Cardiac muscle cell (in vitro differentiated cells and primary cell): Measurements from ENCODE around the gene LRRC71. TPM values are rescaled to one million over a fixed set of nuclear protein-coding genes. Genes with fewer than 3 reads are reported as not detected.

Source experiments
- polyA plus RNA-seq: library from polyadenylated mRNA; unstranded; fragments of >200 nt; fragmentation: Nextera tagmentation; extraction: Ambion mirVana; gene quantifications from 2 replicates; pipeline ENCODE4 v1.2.1, GENCODE V29; 2016
- total RNA-seq: library from RNA; depleted of rRNA; stranded (reverse); fragments of >200 nt; gene quantifications from 2 replicates; pipeline ENCODE4 v1.2.3, GENCODE V29; 2016

Gene LRRC71
- total and polyA plus RNA-seq, 2 experiments from 2014 or later = 0.24 to 0.45 TPM

Other genes with a start within 250 kb of the LRRC71 start
- 302 and 391 TPM in 2 replicates for gene NES, start 243.2 kb upstream of the LRRC71 start, total RNA-seq
- 86.5 and 89.3 TPM in 2 replicates for gene NES, start 243.2 kb upstream of the LRRC71 start, polyA plus RNA-seq
- 556 and 900 TPM in 2 replicates for gene CRABP2, start 215.0 kb upstream of the LRRC71 start, total RNA-seq
- 824 and 1,249 TPM in 2 replicates for gene CRABP2, start 215.0 kb upstream of the LRRC71 start, polyA plus RNA-seq
- 22.8 and 25.4 TPM in 2 replicates for gene METTL25B, start 192.2 kb upstream of the LRRC71 start, total RNA-seq
- 19.5 and 20.9 TPM in 2 replicates for gene METTL25B, start 192.2 kb upstream of the LRRC71 start, polyA plus RNA-seq
- 22.6 and 27.3 TPM in 2 replicates for gene ISG20L2, start 191.9 kb upstream of the LRRC71 start, total RNA-seq
- 25.1 and 31.3 TPM in 2 replicates for gene ISG20L2, start 191.9 kb upstream of the LRRC71 start, polyA plus RNA-seq
- gene MRPL24, start 179.5 kb upstream of the LRRC71 start, total RNA-seq = 34.9 and 54.1 TPM in 2 replicates
- gene MRPL24, start 179.5 kb upstream of the LRRC71 start, polyA plus RNA-seq = 70.7 and 77.7 TPM in 2 replicates
- 207 and 480 TPM in 2 replicates for gene HDGF, start 169.0 kb upstream of the LRRC71 start, total RNA-seq
- gene HDGF, start 169.0 kb upstream of the LRRC71 start, polyA plus RNA-seq = 176 and 238 TPM in 2 replicates
- gene PRCC, start 153.1 kb upstream of the LRRC71 start, total RNA-seq = 117 and 126 TPM in 2 replicates
- gene PRCC, start 153.1 kb upstream of the LRRC71 start, polyA plus RNA-seq = 118 and 150 TPM in 2 replicates
- gene SH2D2A, start 103.8 kb upstream of the LRRC71 start, total RNA-seq = 2.7 and 3.8 TPM in 2 replicates
- gene SH2D2A, start 103.8 kb upstream of the LRRC71 start, polyA plus RNA-seq = 1.1 and 5.2 TPM in 2 replicates
- 0.18 and 0.21 TPM in 2 replicates for gene INSRR, start 61.5 kb upstream of the LRRC71 start, total RNA-seq
- 0.11 and 0.30 TPM in 2 replicates for gene INSRR, start 61.5 kb upstream of the LRRC71 start, polyA plus RNA-seq
- gene NTRK1, start 59.8 kb upstream of the LRRC71 start, total RNA-seq = 3.6 and 3.8 TPM in 2 replicates
- gene NTRK1, start 59.8 kb upstream of the LRRC71 start, polyA plus RNA-seq = 2.4 and 3.9 TPM in 2 replicates
- 0.14 and 0.57 TPM in 2 replicates for gene PEAR1, start 26.9 kb upstream of the LRRC71 start, total RNA-seq
- 0.59 and 1.1 TPM in 2 replicates for gene PEAR1, start 26.9 kb upstream of the LRRC71 start, polyA plus RNA-seq
- gene ARHGEF11, start 125.1 kb downstream of the LRRC71 start, total RNA-seq = 38.4 and 40.1 TPM in 2 replicates
- 22.5 and 25.8 TPM in 2 replicates for gene ARHGEF11, start 125.1 kb downstream of the LRRC71 start, polyA plus RNA-seq
- gene ETV3L, start 179.2 kb downstream of the LRRC71 start, total RNA-seq = not detected in 2 replicates
- gene ETV3L, start 179.2 kb downstream of the LRRC71 start, polyA plus RNA-seq = not detected in 2 replicates
- gene ETV3, start 217.8 kb downstream of the LRRC71 start, total RNA-seq = 10.6 and 21.0 TPM in 2 replicates
- gene ETV3, start 217.8 kb downstream of the LRRC71 start, polyA plus RNA-seq = 5.6 and 9.9 TPM in 2 replicates